HTERT RPE-1 (cell line): ENCODE results near the gene CTNNA1.

Source experiments
- in situ Hi-C: fragments of 300-500 bp; cut with MboI; formaldehyde crosslinking; loops from 4 replicates; pipeline ENCODE4 v1.14.3; 2020; ENCODE audit warnings: low sequenced_read_pairs

CTNNA1 gene

DNA sequence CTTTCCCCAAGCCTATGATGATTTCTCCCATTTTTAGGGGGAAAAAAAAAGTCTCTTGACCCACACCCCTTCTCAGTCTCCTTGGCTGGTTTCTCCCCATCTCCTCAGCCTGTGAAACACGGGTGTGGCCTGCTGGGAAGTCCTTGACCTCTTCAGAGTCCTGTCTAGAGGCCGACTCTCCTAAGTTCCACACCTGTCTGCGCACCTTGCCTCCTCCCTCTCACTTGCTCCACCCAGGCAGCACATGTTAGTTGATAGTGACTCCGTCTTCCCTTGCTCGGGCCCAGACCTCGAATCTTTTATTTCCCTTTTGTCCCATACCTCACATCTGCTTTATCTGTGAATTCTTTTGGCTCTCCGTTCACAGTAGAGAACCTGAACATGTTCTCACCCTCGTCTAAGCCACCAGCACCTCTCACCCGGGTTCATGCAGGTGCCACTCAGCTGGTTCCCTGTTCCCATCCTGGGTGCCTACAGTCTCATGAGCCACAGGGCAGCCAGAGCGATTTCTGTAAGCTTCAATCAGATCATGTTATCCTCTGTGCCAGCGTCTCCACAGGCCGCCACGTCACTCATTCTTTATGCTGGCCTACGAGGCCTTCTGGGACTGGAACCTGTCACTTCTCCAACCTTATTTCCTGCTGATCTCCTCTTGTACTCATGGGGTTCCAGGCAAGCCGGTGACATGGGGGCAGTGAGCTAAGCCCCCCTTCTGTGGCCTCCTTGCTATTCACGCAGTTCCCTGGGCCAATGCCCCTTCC lies 173.6 kb downstream of the CTNNA1 start:
- in situ Hi-C loops = no loop called here

DNA sequence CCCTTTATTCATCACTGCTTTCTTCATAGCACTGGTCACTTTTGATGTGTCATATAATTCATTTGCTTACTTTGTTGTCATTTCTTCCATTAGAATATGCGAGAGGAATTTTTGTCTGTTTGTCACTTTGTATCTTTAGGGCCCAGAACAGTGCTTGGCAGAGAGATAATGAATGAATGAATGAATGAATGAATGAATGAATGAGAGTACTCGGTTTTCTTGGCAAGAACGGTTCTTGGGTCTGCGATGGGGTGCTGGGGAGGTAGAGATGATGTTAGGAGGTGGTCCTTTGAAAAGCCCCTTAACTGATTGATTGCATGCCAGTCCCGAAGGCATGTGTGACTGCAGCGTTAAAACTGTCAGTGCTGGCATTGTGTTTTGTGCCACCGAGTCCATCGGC lies 174.3 kb downstream of the CTNNA1 start:
- in situ Hi-C loops = no loop called here

GRCh38 chr5:138927979-138928378 lies 174.8 kb downstream of the CTNNA1 start:
- in situ Hi-C loops = no loop called here

GRCh38 chr5:138929571-138929955 lies 176.3 kb downstream of the CTNNA1 start:
- in situ Hi-C loops = no loop called here

- in situ Hi-C loops = no loop called here
Observed at GRCh38 chr5:138930371-138931097, 177.3 kb downstream of the CTNNA1 start.

- in situ Hi-C loops = no loop called here
Observed at GRCh38 chr5:138932171-138932810, 179.1 kb downstream of the CTNNA1 start.

DNA sequence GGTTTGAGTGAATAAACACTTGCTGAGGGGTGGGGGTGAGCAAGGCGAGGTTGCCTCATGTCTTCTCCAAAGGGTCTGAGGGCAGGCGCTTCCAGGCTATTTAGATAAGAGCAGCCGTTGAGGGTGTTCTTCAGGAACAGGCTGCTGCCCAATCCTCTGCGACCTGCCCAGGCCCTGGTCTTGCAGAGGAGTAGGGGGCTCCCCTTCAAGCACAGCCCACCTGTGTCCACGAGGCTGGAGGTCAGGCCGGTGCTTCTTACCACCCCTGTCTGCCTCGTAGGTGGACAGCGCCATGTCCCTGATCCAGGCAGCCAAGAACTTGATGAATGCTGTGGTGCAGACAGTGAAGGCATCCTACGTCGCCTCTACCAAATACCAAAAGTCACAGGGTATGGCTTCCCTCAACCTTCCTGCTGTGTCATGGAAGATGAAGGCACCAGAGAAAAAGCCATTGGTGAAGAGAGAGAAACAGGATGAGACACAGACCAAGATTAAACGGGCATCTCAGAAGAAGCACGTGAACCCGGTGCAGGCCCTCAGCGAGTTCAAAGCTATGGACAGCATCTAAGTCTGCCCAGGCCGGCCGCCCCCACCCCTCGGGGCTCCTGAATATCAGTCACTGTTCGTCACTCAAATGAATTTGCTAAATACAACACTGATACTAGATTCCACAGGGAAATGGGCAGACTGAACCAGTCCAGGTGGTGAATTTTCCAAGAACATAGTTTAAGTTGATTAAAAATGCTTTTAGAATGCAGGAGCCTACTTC lies 180.5 kb downstream of the CTNNA1 start:
- in situ Hi-C loops = no loop called here

DNA sequence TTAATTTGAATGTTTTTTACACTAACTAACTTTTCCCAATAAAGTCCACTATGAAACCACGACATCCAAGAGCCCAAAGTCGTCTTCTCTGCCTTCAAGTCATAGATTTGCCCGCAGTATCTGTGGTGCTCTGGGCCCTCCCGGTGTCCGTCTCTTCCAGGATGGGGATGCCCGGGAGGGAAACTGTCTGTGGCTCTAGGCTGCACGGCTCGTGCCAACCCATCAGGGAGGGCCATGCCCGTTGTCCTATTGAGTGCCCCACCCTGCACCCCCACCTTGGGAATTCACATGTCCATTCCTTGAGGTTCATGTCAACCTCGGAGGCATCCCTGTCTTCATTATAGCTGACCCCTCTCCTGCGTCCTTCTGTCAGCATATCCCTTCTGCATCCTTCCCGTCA lies 181.7 kb downstream of the CTNNA1 start:
- in situ Hi-C loops = no loop called here

- in situ Hi-C loops = no loop called here
Observed at GRCh38 chr5:138935466-138935865, 182.2 kb downstream of the CTNNA1 start.

DNA sequence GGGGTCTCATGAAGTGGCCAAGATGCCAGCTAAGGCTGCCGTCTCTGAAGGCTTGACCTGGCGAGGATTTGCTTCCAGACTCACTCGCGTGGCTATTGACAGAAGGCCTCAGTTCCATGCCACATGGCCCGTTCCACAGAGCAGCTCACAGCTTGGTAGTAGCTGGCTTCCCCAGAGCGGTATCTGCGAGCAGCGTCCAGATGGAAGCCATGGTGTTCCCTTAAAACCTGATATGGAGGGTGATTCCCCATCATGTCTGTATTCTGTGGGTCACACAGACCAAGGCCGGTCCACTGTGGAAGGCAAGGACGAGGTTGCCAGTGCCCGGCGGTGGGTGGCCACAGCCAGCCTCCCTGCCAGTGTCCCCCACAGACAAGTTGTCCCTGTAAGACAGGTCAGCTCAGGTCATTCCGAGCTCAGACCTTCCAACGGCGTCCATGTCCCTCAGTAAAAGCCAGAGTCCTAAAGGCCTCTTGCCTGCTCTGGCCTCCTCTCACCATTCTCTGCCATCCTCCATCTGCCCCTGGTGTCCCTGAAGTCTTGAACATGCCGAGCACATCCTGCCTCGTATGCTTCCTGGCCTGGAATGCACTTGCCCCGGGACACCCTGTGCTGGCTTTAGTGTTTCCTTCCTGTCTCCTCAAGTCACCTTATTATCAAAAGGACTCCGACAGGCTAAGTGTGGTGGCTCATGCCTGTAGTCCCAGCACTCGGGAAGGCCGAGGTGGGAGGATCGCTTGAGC lies 183.2 kb downstream of the CTNNA1 start:
- in situ Hi-C loops = no loop called here

DNA sequence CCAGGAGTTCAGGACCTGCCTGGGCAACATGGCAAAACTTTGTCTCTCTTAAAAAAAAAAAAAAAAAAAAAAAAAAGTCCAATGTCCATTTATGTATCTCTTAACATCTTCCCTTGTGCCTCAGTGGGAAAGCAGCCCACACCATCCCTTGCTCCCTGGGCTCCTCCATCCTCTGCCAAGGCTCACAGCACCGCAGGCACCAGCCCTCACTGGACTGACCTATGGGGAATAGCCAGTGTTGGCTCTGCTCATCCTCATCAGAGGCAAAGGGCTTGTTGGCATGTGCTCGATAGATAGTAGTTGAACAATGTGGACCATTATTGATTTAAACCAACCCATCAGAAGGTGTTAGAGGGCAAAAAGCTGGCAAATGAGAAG lies 183.7 kb downstream of the CTNNA1 start:
- in situ Hi-C loops = no loop called here

- in situ Hi-C loops = no loop called here
Observed at GRCh38 chr5:138937392-138938387, 184.5 kb downstream of the CTNNA1 start.

DNA sequence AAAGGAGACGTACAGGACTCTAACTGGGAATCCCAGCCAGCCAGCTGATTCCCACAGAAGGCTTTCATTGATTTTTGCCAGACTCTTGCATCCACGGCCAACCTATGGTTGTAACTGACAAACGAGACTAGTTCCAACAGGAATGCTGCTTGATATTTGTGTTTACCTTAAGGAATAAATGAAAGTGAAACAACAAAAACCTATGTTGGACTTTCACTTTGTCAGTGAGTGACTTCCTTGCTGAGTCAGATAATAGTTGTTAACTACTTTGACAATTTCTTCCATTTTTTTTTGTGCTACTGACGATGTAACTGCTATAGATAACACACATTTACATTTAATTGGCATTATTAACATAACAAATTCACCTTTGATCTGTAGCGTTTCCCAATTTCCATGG lies 185.3 kb downstream of the CTNNA1 start:
- in situ Hi-C loops = no loop called here

DNA sequence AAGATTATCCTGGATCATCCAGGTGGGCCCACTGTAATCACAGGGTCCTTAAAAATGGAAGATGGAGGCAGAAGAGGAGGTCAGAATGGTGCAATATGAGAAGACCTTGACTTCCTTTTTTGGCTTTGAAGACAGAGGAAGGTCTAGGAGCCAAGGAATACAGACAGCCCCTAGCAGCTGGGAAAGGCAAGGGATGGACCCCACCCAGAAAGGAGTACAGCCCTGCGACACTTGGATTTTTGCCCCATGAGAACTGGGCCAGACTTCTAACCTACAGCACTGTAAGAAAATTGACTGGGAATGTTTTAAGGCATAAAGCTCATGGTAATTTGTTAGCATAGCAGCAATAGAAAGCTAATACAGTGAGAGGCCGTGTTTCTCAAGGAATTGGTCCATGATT lies 188.8 kb downstream of the CTNNA1 start:
- in situ Hi-C loops = no loop called here

DNA sequence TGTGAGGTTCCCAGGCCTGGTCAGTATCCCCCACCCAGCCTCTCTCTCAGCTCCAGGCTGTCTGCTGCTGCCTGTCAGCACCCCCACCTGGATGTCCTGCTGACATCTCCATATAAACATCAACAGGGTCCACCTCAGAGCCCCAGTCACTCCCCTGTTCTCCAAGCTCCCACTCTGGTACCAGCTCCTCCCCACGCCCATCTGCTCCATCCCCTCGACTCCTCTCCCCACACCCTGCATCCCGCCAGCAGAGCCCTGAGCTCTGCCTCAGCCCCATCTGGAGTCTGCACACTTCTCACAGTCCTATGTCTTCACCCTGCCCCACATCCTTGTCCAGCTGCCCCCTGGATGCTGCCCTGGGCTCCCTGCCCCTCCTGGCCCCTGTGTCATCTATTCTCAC lies 189.6 kb downstream of the CTNNA1 start:
- in situ Hi-C loops = no loop called here

- in situ Hi-C loops = no loop called here
Observed at GRCh38 chr5:138943599-138944173, 190.5 kb downstream of the CTNNA1 start.

GRCh38 chr5:138944527-138945322 lies 191.5 kb downstream of the CTNNA1 start:
- in situ Hi-C loops = no loop called here
